Naive thymus-derived CD8-positive, alpha-beta T cell (primary cell): ENCODE data around the gene GLRA3. TPM values are rescaled to one million over a fixed set of nuclear protein-coding genes. Genes with fewer than 3 reads are reported as not detected.
"Not testable (repeated sequence)": the region's sequence is repeated elsewhere in the genome, so short reads cannot be mapped to it uniquely, and the experiment has no call there.

Experiments used
- ATAC-seq, 2 donors: fragments of 150-1000 bp; cut with Tn5 transposase in 1 of 2; sonication (Bioruptor Pico), chemical (Tn5 transposase) in 1 of 2; 1 replicate in 1 of 2; 2 replicates in 1 of 2; pipeline ENCODE4 v1.10.0; 2021; ENCODE audit warnings: mild to moderate bottlenecking in 2 of 2, moderate library complexity in 2 of 2
- POLR2A ChIA-PET: fragments of 350-600 bp; sonication (Branson Sonifier 250); formaldehyde crosslinking; loops from one replicate; lab custom pipeline; 2021; ENCODE audit warnings: antibody characterized with exemption; lab: Charles Lee
- DNase-seq, 10 donors: peaks; one replicate each; pipeline versions ENCODE4 v3.0.0 to v3.0.0-alpha.2; 2020 to 2022
- H3K27ac Mint-ChIP-seq, 10 donors: one replicate each; pipeline ENCODE4 v1.8.0; 2020 to 2022; ENCODE audit warnings: mild to moderate bottlenecking in 10 of 10, mixed read lengths in 10 of 10, moderate library complexity in 4 of 10, inconsistent platforms in 1 of 10
- H3K27me3 Mint-ChIP-seq, 5 donors: one replicate each; pipeline ENCODE4 v1.8.0; 2021 to 2022; ENCODE audit warnings: mixed read lengths in 5 of 5
- H3K36me3 Mint-ChIP-seq, 3 donors: one replicate each; pipeline ENCODE4 v1.8.0; 2020 to 2022; ENCODE audit warnings: mixed read lengths in 3 of 3, mild to moderate bottlenecking in 2 of 3, inconsistent platforms in 1 of 3
- H3K4me1 Mint-ChIP-seq, 4 donors: one replicate each; pipeline ENCODE4 v1.8.0; 2021 to 2022; ENCODE audit warnings: mixed read lengths in 4 of 4
- H3K4me3 Mint-ChIP-seq, 10 donors: one replicate each; pipeline ENCODE4 v1.8.0; 2020 to 2022; ENCODE audit warnings: mild to moderate bottlenecking in 10 of 10, mixed read lengths in 10 of 10, moderate library complexity in 6 of 10, inconsistent platforms in 1 of 10
- H3K9me3 Mint-ChIP-seq, 9 donors: one replicate each; pipeline ENCODE4 v1.8.0; 2020 to 2022; ENCODE audit warnings: mixed read lengths in 9 of 9, mild to moderate bottlenecking in 3 of 9, inconsistent platforms in 1 of 9, moderate library complexity in 1 of 9
- polyA plus RNA-seq, 3 donors: library from polyadenylated mRNA; unstranded; fragments of 300-500 nt; fragmentation: Illumina TruSeq; gene quantifications; one replicate each; pipeline ENCODE4 v1.2.3, GENCODE V29; 2021
- total RNA-seq, 8 experiments: library from RNA in 2 of 8; stranded (reverse) in 2 of 8; gene quantifications; one replicate each; pipeline ENCODE4 v1.2.3 and lab custom pipeline; 2021 to 2026

The GLRA3 gene
- total and polyA plus RNA-seq, 5 experiments from 2014 or later, result not detected

GRCh38 chr4:174805746-174806145 is 23.3 kb downstream of the GLRA3 start:
- Mint-ChIP-seq H3K27ac (no peak overlapping the region), H3K27me3 (peaks cover 0 to 4% (median 0%) of the 10 kb centered on the region in 5 donors), H3K9me3 (peaks cover 0 to 28% (median 6%) of the 10 kb centered on the region in 9 donors), H3K4me1 (no peaks in the 10 kb centered on the region), H3K4me3 (no peak overlapping the region), H3K36me3 (no peaks in the 10 kb centered on the region)
- ATAC-seq, result no peak
- no peak for DNase-seq
- POLR2A ChIA-PET, result no interaction called here

- ATAC-seq (no peak), DNase-seq (no peak)
- Mint-ChIP-seq H3K27ac (no peak overlapping the region), H3K36me3 (no peaks in the 10 kb centered on the region), H3K4me1 (no peaks in the 10 kb centered on the region), H3K9me3 (peaks cover 0 to 2% (median 0%) of the 10 kb centered on the region in 9 donors), H3K27me3 (no peaks in the 10 kb centered on the region), H3K4me3 (no peak overlapping the region)
- POLR2A ChIA-PET, result no interaction called here
Measured at GRCh38 chr4:174794543-174795094, 34.4 kb downstream of the GLRA3 start.

- H3K27me3 Mint-ChIP-seq, result no peaks in the 10 kb centered on the region
- no peak overlapping the region for H3K4me3 Mint-ChIP-seq
- ATAC-seq (no peak), DNase-seq (no peak)
- POLR2A ChIA-PET, result no interaction called here
- no peaks in the 10 kb centered on the region for H3K36me3 Mint-ChIP-seq
- no peak overlapping the region for H3K27ac Mint-ChIP-seq
- no peaks in the 10 kb centered on the region for H3K4me1 Mint-ChIP-seq
- peaks cover 0 to 2% (median 0%) of the 10 kb centered on the region in 9 donors for H3K9me3 Mint-ChIP-seq
Measured at GRCh38 chr4:174789657-174790056, 39.4 kb downstream of the GLRA3 start.

- H3K9me3 Mint-ChIP-seq, ATAC-seq, H3K4me3 Mint-ChIP-seq, H3K4me1 Mint-ChIP-seq, DNase-seq, H3K27ac Mint-ChIP-seq, POLR2A ChIA-PET, H3K36me3 Mint-ChIP-seq, H3K27me3 Mint-ChIP-seq: not testable (repeated sequence)
Measured at GRCh38 chr4:174778274-174778986, 50.6 kb downstream of the GLRA3 start.

GRCh38 chr4:174775366-174775765 is 53.7 kb downstream of the GLRA3 start:
- POLR2A ChIA-PET, result no interaction called here
- Mint-ChIP-seq H3K4me1 (no peaks in the 10 kb centered on the region), H3K9me3 (peaks cover 0 to 3% (median under 1%) of the 10 kb centered on the region in 9 donors), H3K36me3 (no peaks in the 10 kb centered on the region), H3K27me3 (peaks cover 0 to 4% (median 0%) of the 10 kb centered on the region in 5 donors), H3K27ac (no peak overlapping the region), H3K4me3 (no peak overlapping the region)
- ATAC-seq (no peak), DNase-seq (no peak)

GRCh38 chr4:174764105-174764729 is 64.8 kb downstream of the GLRA3 start:
- POLR2A ChIA-PET, result no interaction called here

GRCh38 chr4:174763454-174764104 is 65.5 kb downstream of the GLRA3 start:
- POLR2A ChIA-PET, result no interaction called here
- H3K9me3 Mint-ChIP-seq, result no peaks in the 10 kb centered on the region
- no peak for DNase-seq
- peaks cover 0 to 9% (median 0%) of the 10 kb centered on the region in 5 donors for H3K27me3 Mint-ChIP-seq
- no peaks in the 10 kb centered on the region for H3K36me3 Mint-ChIP-seq
- H3K27ac Mint-ChIP-seq, result no peak overlapping the region
- no peak overlapping the region for H3K4me3 Mint-ChIP-seq
- no peaks in the 10 kb centered on the region for H3K4me1 Mint-ChIP-seq
- no peak for ATAC-seq

More at GRCh38 chr4:174764105-174764729, 64.8 kb downstream of the GLRA3 start:
- H3K27me3 Mint-ChIP-seq, result peaks cover 0 to 11% (median 0%) of the 10 kb centered on the region in 5 donors
- H3K4me1 Mint-ChIP-seq, result no peaks in the 10 kb centered on the region
- DNase-seq (peak in 2 of 10 donors; percentile 1 to 9), ATAC-seq (no peak)
- H3K27ac Mint-ChIP-seq, result no peak overlapping the region
- H3K4me3 Mint-ChIP-seq, result no peak overlapping the region
- no peaks in the 10 kb centered on the region for H3K36me3 Mint-ChIP-seq
- no peaks in the 10 kb centered on the region for H3K9me3 Mint-ChIP-seq

- no peak overlapping the region for H3K27ac Mint-ChIP-seq
- H3K9me3 Mint-ChIP-seq, result no peaks in the 10 kb centered on the region
- H3K4me1 Mint-ChIP-seq, result no peaks in the 10 kb centered on the region
- H3K36me3 Mint-ChIP-seq, result no peaks in the 10 kb centered on the region
- H3K4me3 Mint-ChIP-seq, result no peak overlapping the region
- no peak for ATAC-seq
- DNase-seq, result no peak
- POLR2A ChIA-PET, result no interaction called here
- H3K27me3 Mint-ChIP-seq, result peaks cover 0 to 9% (median 0%) of the 10 kb centered on the region in 5 donors
Measured at GRCh38 chr4:174761451-174761850, 67.6 kb downstream of the GLRA3 start.

GRCh38 chr4:174757736-174758135 is 71.3 kb downstream of the GLRA3 start:
- Mint-ChIP-seq H3K27ac (no peak overlapping the region), H3K4me1 (no peaks in the 10 kb centered on the region), H3K9me3 (no peaks in the 10 kb centered on the region), H3K27me3 (peaks cover 0 to 10% (median 0%) of the 10 kb centered on the region in 5 donors), H3K4me3 (no peak overlapping the region), H3K36me3 (no peaks in the 10 kb centered on the region)
- ATAC-seq (no peak), DNase-seq (no peak)
- POLR2A ChIA-PET, result no interaction called here

- Mint-ChIP-seq H3K27ac (no peak overlapping the region), H3K4me1 (no peaks in the 10 kb centered on the region)
Measured at GRCh38 chr4:174753021-174753420, 76.0 kb downstream of the GLRA3 start.

GRCh38 chr4:174752026-174752425 is 77.0 kb downstream of the GLRA3 start:
- ATAC-seq (no peak), DNase-seq (no peak)
- no peaks in the 10 kb centered on the region for H3K36me3 Mint-ChIP-seq
- POLR2A ChIA-PET, result no interaction called here
- no peak overlapping the region for H3K27ac Mint-ChIP-seq
- no peaks in the 10 kb centered on the region for H3K4me1 Mint-ChIP-seq
- H3K27me3 Mint-ChIP-seq, result peaks cover 0 to 23% (median 0%) of the 10 kb centered on the region in 5 donors
- H3K9me3 Mint-ChIP-seq, result peaks cover 0 to 3% (median 0%) of the 10 kb centered on the region in 9 donors
- H3K4me3 Mint-ChIP-seq, result no peak overlapping the region

More at GRCh38 chr4:174753021-174753420, 76.0 kb downstream of the GLRA3 start:
- ATAC-seq (no peak), DNase-seq (no peak)
- H3K36me3 Mint-ChIP-seq, result no peaks in the 10 kb centered on the region
- H3K9me3 Mint-ChIP-seq, result no peaks in the 10 kb centered on the region
- no peak overlapping the region for H3K4me3 Mint-ChIP-seq
- peaks cover 0 to 23% (median 0%) of the 10 kb centered on the region in 5 donors for H3K27me3 Mint-ChIP-seq
- POLR2A ChIA-PET, result no interaction called here

GRCh38 chr4:174749091-174749490 is 80.0 kb downstream of the GLRA3 start:
- Mint-ChIP-seq H3K36me3 (peaks cover 0 to 6% (median 0%) of the 10 kb centered on the region in 3 donors), H3K27ac (no peak overlapping the region), H3K27me3 (peaks cover 0 to 20% (median 0%) of the 10 kb centered on the region in 5 donors), H3K4me3 (no peak overlapping the region), H3K9me3 (peaks cover 3 to 21% (median 8%) of the 10 kb centered on the region in 9 donors), H3K4me1 (no peaks in the 10 kb centered on the region)
- ATAC-seq (no peak), DNase-seq (no peak)
- POLR2A ChIA-PET, result no interaction called here

- peaks cover 0 to 6% (median 0%) of the 10 kb centered on the region in 5 donors for H3K27me3 Mint-ChIP-seq
- POLR2A ChIA-PET, result no interaction called here
- no peaks in the 10 kb centered on the region for H3K4me1 Mint-ChIP-seq
- H3K9me3 Mint-ChIP-seq, result peaks cover 3 to 21% (median 8%) of the 10 kb centered on the region in 9 donors
- no peak overlapping the region for H3K4me3 Mint-ChIP-seq
- ATAC-seq (no peak), DNase-seq (no peak)
- no peak overlapping the region for H3K27ac Mint-ChIP-seq
- H3K36me3 Mint-ChIP-seq, result peaks cover 0 to 6% (median 0%) of the 10 kb centered on the region in 3 donors
Measured at GRCh38 chr4:174746710-174747109, 82.3 kb downstream of the GLRA3 start.
